ENCODE measurements around the gene MYO1B.

The MYO1B gene

DNA sequence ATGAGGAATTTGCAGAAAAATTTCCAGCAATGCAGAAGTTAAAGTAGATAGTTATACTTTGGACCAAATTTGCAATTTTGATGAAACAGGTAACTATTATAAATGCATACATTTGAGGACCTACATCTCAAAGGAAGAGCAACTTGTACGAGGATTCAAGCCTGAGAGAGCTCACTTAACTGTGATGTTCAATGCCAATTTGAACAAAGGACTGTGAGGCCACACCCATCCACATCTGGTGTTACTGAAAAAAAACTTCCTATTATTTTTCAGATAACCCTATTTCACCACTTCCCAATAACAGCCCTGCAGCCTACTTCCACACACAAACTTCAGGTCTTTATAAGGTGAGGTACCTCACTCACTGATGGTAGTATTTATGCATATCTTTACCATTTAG, 229.3 kb downstream of the MYO1B start:
- DNase-seq, result no peak

All from NCI-H510A treated with DMSO at 0.1 percent for 48 hours (cell line).